Adrenal gland (tissue), 5 donors: ENCODE data around the gene SOCS3.

ENCODE experiments used
- CTCF ChIP-seq, 6 experiments: fragments of 450-650 bp in 4 of 6; fragments of 200-600 bp in 2 of 6; sonication (generic) in 1 of 6; IDR thresholded peaks; 1 replicate in 5 of 6; 2 replicates in 1 of 6; pipeline versions ENCODE4 v1.5.1 to v1.8.0; 2016 to 2021; ENCODE audit warnings: antibody characterized with exemption in 6 of 6, mild to moderate bottlenecking in 2 of 6, moderate library complexity in 1 of 6
- POLR2A ChIP-seq, 2 donors: fragments of 450-650 bp; IDR thresholded peaks; one replicate each; pipeline ENCODE4 v1.6.1; 2017; ENCODE audit warnings: antibody characterized with exemption in 2 of 2, mild to moderate bottlenecking in 2 of 2, moderate library complexity in 1 of 2
- donor health status: DM: no; HTN: no; CAD: no.

DNA sequence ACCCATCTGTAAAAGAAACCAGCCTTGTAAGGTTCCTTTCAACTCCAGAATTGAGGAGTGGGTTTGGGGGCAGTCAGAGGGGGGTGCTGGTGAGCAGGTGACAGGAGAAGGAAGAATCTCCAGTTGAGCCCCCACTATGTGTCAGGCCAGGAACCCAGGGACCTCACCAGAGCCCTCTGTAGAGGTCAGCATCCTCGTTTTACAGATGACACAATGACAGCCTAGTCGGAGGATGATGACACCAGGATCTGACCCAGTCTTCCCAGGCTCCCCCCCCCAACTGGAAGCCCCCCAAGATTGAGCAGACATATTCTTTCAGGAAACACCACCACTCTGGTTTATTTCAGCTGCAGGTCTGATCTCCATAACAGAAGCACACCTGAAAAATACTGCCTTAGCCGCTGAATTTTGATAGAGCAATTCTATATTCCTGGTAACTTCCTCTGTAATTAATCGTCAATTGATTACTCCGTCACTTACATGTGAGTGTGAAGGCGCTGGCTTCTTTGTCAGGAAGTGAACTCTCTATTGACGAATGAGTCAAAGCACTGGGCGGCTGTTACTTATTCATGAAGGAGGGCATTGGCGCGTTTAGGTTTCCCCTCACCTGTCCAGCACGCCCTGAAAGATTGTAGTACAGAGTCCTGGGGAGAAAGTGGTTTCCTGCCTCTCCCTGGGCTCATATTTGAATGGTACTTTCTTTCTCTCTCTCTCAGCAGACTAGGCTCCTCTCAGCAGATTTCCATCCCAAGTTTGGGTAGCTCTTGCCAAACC lies 21.2 kb downstream of the SOCS3 start:
- TF ChIP-seq CTCF (IDR thresholded peaks at IDR 0.05): no peak
- no peak for TF ChIP-seq POLR2A (IDR thresholded peaks at IDR 0.05)
